NB4 (cell line): Measurements from ENCODE around the gene UGT1A4.
"Not testable (repeated sequence)": the region's sequence is repeated elsewhere in the genome, so short reads cannot be mapped to it uniquely, and the experiment has no call there.

Experiments
- DNase-seq: peaks from one replicate; pipeline ENCODE4 v3.0.0; 2010; ENCODE audit warnings: low read depth
- H3K4me3 ChIP-seq: one replicate; pipeline ENCODE4 v1.5.1; 2011; ENCODE audit warnings: mild to moderate bottlenecking, low read depth, low read length, moderate library complexity
- CTCF ChIP-seq: IDR thresholded peaks from one replicate; pipeline ENCODE4 v1.5.1; 2012; ENCODE audit warnings: low read depth, low read length
- MAX ChIP-seq: IDR thresholded peaks from 2 replicates; pipeline ENCODE4 v1.6.1; 2011; ENCODE audit warnings: low read depth, low read length
- MYC ChIP-seq: IDR thresholded peaks from 2 replicates; pipeline ENCODE4 v1.6.1; 2011; ENCODE audit warnings: low read depth, low read length
- POLR2A ChIP-seq: IDR thresholded peaks from 2 replicates; pipeline ENCODE4 v1.6.1; 2011; ENCODE audit warnings: mild to moderate bottlenecking; ENCODE audit not compliant: insufficient read length; ENCODE audit errors: extremely low read depth

Gene UGT1A4

GRCh38 chr2:233708942-233709341 is 9.6 kb upstream of the UGT1A4 start:
- TF ChIP-seq POLR2A, result no peak
- no peak for DNase-seq
- no peak overlapping the region for H3K4me3 ChIP-seq

- no peak overlapping the region for H3K4me3 ChIP-seq
- peak; percentile 71 for DNase-seq
- TF ChIP-seq MYC (no peak), MAX (no peak), CTCF (peak; percentile 93), POLR2A (no peak)
Measured at GRCh38 chr2:233711312-233712008, 7.1 kb upstream of the UGT1A4 start.

- TF ChIP-seq MYC (no peak), CTCF (no peak), MAX (no peak), POLR2A (no peak)
- no peak for DNase-seq
- no peak within 1 kb of the TSS for H3K4me3 ChIP-seq
Measured at GRCh38 chr2:233712611-233713261, 5.8 kb upstream of the UGT1A4 start, which contains the start of gene UGT1A5. UGT1A5 (plus strand) TSS chr2:233712907; CDS start chr2:233712992, 85 bp downstream.

GRCh38 chr2:233713262-233713615 is 5.3 kb upstream of the UGT1A4 start:
- no peak overlapping the region for H3K4me3 ChIP-seq
- TF ChIP-seq POLR2A (no peak), MYC (no peak), MAX (no peak), CTCF (no peak)
- DNase-seq, result no peak

- TF ChIP-seq MAX (no peak), POLR2A (no peak), MYC (no peak)
- DNase-seq, result peak; percentile 12
- H3K4me3 ChIP-seq, result no peak overlapping the region
Measured at GRCh38 chr2:233714121-233714520, 4.4 kb upstream of the UGT1A4 start.

GRCh38 chr2:233728723-233729301 is 10.3 kb downstream of the UGT1A4 start, which contains the start of gene UGT1A3:
UGT1A3 (plus strand) TSS chr2:233729042; CDS start chr2:233729127, 85 bp downstream.
- TF ChIP-seq CTCF, result no peak
- TF ChIP-seq MYC, result no peak
- TF ChIP-seq MAX, result no peak
- no peak for TF ChIP-seq POLR2A
- no peak for DNase-seq
- H3K4me3 ChIP-seq, result no peak within 1 kb of the TSS

GRCh38 chr2:233736868-233737653 is 18.5 kb downstream of the UGT1A4 start:
- DNase-seq, H3K4me3 ChIP-seq: not testable (repeated sequence)
